Inferior parietal cortex (tissue), 1 donor: ENCODE data around the gene KDM6A.
"Not testable (repeated sequence)": the region's sequence is repeated elsewhere in the genome, so short reads cannot be mapped to it uniquely, and the experiment has no call there.

Experiments used
- DNase-seq: peaks from one replicate; pipeline ENCODE4 v3.0.0-alpha.2; 2016; ENCODE audit errors: extremely low spot score

KDM6A gene

DNA sequence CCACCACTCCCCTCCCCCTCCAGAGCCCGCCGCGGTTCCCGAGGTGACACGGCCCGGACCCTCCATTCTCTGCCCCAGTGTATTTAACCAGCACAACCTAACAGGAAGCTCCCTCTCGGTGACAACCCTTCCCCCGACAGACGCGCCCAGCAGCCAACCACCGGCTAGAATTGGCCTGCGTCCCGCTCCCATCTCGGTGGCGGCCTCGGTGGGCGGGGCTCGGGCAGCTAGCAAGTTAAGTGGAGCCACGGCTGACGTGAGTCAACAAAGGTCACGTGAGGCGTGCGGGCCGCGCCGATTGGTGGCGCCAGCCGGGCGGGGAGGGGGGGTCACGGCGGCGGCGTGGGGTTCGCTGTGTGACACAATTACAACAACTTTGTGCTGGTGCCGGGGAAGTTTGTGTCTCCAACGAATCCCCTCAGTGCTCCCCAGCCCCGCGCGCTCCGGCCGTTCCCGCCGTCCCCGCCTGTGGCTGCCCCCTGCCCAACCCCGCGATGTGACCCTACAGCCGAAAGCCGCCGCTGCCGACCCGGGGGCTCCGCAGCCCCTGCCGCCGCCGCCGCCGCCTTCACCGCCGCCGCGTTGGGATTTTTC is at the start of gene KDM6A:
TSS of gene KDM6A (plus strand) at position 368 of the 594 bp plus-strand sequence. CDS start 364 bp downstream, outside the sequence.
- DNase-seq: peak; percentile 89

DNA sequence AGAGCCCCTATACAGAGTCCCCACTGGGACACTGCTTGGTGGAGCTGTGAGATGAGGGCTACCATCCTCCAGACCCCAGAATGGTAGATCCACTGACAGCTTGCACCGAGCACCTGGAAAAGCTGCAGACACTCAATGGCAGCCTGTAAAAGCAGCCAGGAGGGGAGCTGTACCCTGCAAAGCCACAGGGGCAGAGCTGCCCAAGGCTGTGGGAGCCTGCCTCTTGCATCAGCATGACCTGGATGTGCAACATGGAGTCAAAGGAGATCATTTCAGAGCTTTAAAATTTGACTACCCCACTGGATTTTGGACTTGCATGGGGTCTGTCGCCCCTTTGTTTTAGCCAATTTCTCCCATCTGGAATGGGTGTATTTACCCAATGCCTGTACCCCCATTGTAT is 49.8 kb upstream of the KDM6A start:
- not testable (repeated sequence) for DNase-seq

DNA sequence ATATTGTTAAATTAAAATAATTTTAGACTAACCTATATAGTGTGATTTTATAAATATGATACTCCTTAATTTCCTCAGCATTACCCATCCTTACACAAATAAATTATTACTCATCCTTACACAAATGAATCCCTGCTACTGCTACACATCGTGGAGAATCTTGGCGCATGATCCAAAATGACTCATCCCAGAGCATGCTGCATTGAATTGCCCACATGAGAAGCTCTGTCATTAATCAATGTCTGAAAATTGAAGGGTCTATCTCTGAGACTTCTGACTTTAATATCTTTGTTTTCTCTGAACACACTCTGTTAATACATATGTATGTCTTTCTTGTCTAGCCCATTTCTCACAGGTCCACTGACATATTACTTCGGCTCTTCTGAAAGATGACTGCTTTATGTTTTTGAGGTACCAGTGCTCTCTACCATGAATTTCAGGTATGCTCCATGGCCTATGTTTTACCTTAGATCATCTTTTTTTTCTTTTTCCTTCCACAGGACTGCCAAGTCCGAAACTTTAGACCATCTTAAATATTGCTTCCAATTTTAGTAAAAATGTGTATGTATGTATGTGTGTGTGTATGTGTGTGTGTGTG is 44.9 kb upstream of the KDM6A start:
- DNase-seq: no peak

DNA sequence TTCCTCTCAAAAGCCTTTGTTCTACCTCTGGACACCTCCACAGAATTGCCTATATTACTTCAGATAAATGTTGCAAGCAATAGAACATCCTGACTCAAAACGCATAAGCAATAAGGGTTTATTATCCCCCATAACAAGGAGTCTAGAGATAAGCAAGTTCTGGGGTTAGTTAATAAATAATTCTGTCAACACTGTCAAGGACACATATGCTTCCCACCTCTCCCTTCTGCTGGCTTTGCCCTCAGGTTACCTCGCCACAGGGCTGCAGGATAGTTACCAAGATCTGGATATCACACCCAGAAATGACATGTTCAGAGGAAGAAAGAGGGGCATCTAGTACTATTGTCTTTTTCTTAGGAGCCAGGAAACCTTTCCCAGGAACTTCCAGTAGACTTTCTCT is 43.2 kb upstream of the KDM6A start:
- no peak for DNase-seq

DNA sequence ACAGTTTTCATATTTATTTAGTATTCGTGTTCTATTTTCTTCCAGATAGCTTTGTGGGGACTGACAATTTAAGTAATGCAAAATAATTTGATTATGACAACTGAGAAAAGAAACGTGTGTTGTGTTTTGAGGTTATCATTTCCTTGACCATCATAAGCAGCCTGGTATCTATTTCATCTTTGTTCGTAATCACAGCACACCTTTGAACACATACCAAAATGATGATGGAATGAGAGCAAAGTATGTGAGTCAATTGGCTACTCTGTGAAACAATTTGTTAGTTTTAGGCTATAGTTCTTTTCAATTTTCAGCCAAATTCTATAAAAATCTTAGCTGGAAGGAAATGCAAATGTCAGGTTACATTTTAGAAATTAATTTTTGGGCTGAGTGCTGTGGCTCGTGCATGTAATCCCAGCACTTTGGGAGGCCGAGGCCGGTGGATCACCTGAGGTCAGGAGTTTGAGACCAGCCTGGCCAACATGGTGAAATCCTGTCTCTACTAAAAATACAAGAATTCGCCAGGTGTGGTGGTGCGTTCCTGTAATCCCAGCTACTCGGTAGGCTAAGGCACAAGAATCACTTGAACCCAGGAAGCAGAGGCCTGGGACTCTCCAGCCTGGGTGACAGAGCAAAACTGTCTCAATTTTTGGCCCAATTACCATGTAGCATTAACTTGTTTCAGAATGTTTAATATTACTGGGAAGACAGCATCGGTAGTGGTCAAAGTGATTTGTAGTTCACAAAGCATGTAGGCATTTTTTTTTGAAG is 30.3 kb upstream of the KDM6A start:
- DNase-seq: no peak

DNA sequence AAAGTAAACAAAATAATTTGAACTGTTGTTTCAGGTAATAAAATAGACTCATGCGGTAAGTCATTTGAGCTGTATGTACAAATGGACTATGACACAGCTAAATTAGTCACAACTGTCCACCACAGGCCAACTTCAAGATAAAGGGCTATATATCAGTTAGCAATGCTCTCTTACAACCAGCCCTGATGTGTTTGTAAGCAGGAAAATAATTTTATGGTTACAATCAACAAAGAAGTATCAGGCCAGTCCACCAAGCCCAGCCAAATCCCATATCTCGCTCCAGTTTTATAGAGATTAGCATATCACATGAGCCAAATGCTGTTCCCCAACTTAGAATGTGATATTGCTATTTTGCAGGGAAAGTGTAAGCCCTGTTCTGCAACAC is 29.7 kb upstream of the KDM6A start:
- no peak for DNase-seq

DNA sequence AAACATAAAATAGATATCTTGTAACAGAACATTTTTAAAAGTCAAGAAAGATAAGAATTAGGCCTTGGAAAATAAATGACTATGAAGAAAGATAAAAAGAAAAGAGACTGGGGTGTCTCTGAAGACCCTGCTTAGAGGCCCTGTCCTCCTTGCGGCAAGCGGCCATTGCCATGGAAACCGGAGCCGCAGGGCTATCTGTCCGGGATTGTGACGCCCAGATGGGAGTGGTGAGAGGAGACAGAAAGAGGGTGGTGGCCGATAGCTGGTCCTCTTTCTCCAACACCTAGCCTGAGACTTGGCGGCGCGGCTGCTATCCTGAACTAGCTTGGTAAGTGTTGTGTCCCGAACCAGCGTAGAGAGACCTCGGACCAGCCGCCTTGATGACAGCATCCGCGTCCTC is 29.2 kb upstream of the KDM6A start, which contains the start of gene DUSP21:
TSS of gene DUSP21 (plus strand) at position 269 of the 400 bp plus-strand sequence. CDS start at position 381, 112 bp downstream.
- no peak for DNase-seq

DNA sequence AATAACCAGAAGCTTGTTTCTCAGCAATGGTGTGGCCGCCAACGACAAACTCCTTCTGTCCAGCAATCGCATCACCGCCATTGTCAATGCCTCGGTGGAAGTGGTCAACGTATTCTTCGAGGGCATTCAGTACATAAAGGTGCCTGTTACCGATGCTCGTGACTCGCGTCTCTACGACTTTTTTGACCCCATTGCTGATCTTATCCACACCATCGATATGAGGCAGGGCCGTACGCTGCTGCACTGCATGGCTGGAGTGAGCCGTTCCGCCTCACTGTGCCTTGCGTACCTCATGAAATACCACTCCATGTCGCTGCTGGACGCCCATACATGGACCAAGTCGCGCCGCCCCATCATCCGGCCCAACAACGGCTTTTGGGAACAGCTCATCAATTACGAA is 28.8 kb upstream of the KDM6A start:
- no peak for DNase-seq

DNA sequence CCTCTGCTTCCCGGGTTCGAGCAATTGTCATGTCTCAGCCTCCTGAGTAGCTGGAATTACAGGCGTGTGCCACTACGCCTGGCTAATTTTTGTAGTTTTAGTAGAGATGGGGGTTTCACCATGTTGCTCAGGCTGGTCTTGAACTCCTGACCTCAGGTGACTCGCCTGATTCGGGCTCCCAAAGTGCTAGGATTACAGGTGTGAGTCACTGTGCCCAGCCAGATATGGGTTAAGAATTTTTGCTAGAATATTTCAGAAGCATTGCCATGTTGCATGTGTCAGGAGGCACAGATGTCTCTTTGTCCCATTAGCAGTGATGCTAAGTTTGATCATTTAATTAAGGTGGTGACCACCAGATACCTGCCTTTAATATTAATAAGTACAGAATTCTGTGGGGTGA is 22.1 kb upstream of the KDM6A start:
- DNase-seq: not testable (repeated sequence)

DNA sequence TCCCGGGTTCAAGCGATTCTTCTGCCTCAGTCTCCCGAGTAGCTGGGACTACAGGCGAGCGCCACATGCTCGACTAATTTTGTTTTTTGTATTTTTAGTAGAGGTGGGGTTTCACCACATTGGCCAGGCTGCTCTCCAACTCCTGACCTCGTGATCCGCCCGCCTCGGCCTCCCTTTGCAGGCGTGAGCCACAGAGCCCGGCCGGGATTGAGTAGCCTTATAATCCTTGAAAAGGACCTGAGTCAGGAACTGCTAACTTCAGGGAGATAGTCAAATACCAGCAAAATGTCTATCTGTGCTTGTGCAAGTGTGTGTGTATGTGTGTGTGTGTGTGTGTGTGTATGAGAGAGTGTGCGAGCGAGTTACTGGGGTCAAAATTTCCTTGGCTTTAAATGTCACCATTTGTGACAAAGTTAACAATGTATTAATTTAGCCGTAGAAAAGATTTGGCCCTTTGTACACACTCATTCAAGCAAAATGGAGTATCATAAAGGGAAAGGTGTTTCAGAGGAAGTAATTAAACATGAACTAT is 1.8 kb upstream of the KDM6A start:
- no peak for DNase-seq

DNA sequence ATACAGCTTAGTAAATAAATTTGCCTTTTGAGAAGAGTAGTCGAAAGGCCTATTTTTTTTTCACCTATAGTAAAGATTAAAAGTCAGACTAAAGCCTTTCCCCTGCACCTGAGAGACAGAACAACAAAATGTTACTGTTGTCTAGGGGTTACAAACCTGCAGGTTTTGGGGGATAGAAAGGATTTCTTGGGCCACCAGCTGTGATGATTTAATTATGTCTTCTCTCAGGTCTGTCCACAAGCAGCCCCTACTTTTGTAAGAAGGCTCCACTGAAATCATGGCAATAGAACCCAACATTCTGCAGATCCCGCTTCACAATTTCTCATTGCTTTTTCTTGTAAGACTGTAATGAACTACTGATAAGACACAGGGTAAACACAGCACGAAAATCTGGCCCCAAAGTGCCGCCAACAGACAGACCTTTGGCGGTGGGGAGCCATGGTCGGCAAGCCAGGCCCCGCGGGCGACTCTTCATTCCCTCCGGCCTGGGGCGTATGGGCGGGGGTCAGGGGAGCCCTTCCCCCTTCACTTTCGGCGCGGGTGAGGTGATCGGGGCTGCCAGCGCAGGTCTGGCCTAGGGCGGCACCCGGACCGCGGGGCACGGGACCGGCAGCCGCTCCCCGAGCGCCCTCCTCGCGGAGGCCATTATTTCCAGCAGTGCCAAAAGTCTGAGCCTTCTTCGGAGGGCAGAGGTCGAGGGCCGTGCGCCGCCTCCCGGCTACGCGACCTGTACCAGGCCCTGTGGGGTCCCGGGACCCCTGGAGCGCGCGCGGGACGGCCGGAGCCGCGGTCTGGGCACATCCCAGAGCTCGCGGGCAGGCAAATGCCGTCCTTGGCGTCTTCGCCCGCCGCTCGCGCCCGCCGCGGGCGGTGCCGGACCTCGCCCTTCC is 812 bp upstream of the KDM6A start:
- DNase-seq: no peak

DNA sequence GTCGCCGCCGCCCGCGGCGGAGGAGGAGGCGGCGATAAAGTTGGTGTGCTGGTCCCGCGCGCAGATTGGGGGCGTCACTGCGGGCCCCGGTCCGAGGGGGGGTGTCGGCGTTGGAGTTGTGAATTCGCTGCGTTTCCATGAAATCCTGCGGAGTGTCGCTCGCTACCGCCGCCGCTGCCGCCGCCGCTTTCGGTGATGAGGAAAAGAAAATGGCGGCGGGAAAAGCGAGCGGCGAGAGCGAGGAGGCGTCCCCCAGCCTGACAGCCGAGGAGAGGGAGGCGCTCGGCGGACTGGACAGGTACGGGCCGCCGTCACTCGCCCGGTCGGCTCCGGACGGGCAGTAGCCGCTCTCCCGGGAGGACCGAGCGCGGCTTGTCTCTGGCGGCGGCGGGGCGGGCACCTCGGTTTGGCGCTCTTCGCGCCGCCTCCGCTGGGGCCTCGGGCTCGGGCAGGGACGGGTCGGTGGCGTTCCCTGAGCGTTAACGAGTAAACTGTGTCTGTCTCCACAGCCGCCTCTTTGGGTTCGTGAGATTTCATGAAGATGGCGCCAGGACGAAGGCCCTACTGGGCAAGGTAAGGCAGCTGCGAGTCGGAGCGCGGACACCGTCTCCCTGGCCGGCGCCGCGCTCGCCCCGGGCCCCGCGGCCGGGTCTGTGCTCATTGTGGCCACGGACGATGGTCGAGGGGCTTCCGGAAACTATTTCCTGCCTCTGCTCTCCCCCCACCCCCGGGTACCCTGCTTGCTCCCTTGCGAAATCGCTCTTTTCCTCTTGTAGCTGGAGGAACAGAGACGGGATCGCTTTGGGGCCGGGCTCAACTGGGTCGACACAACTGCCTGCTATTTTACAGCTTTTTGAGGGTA is 658 bp downstream of the KDM6A start:
- DNase-seq: no peak

DNA sequence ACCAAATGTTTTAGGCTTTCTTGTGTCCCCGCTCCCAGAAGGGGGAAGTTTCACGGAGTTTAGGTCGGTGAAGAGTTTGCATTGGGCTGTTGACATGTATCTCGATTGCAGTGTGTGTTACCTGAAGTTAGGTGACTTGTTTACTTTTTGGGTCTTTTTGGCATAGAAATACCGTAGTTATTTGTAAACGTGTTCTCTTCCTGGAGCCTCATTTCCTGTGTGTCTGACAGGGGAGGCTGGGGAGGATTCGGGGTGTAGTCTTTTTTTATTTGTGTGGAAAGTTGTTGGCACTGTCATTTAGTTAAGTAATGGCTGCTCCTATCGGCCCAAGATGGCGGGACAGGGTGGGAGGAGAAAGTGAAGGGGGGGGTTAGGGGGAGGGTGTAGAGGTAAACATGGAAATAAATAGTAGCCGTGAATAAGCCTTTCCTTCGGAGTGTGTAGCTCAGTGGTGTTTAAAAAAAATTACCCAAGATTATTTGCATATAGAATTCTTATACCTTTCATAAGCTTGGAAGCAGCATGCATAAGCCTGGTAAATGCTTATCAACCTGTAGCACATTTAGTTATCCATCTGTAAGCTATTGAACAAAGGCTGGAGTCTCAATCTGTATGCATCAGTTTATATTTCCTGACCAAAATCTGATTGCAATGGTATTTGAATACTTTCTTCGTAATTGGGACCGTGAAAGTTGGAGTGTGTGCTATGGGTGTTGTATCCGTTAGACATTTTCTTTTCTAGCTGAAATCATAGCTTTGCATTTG is 1.6 kb downstream of the KDM6A start:
- DNase-seq: no peak

DNA sequence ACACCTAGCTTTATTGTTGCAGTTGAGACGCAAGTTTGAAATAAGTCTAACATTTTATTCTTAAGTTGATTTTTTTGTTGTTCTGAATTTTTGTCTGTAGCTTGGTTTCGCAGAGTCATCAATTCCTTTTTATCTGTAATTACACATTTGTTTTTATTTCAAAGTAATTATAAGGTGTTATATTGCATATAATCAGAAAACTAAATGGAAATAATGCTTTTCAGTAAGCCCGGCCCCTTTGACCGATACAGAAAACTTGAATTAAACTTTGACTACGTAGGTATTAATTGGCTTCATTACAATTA is 2.1 kb downstream of the KDM6A start:
- DNase-seq: no peak

DNA sequence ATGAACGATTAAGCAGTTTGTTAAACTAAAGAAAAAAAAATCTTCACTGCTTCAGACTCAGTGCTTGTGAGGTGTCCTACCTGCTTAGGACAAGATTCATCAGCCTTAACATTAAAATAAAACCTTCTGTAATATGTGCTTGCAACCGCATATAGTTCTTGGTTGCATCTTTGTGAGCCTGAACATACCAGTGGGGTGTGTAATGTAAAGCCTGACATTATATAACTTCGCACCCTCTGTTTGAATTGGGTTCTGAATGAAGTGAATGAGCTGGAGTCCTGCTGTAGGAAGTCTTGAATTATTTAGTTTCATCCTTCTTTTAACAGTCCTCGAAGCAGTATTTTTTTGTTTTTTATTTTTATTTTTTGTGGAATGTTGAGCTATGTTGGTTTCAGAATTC is 3.1 kb downstream of the KDM6A start:
- DNase-seq: no peak

DNA sequence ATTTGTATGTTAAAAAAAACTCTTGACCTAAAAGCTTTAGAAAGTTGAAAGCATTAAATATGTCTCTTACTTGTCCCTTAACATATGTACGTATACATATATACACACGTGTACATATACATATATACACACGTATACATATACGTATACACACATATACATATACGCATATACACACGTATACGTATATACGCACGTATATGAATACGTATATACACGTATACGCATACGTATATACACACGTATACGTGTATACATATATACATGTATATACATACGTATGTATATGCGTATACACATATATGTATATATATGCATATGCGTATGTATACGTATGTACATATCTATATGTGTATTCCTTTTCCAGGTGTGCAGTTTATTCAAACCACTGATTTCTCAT is 3.8 kb downstream of the KDM6A start:
- DNase-seq: no peak

DNA sequence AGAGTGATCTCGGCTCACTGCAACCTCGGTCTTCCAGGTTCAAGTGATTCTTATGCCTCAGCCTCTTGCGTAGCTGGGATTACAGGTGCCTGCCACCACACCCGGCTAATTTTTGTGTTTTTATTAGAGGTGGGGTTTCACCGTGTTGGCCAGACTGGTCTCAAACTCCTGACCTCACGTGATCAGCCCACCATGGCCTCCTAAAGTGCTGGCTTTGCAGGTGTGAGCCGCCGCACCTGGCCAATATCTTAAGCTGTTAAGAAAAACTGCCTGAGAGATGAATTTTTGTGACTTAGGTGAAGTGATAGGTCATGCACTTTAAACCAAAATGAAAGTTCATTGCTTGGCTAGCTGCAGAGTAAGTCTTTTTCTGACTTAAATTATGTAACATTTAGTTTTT is 5.8 kb downstream of the KDM6A start:
- no peak for DNase-seq

DNA sequence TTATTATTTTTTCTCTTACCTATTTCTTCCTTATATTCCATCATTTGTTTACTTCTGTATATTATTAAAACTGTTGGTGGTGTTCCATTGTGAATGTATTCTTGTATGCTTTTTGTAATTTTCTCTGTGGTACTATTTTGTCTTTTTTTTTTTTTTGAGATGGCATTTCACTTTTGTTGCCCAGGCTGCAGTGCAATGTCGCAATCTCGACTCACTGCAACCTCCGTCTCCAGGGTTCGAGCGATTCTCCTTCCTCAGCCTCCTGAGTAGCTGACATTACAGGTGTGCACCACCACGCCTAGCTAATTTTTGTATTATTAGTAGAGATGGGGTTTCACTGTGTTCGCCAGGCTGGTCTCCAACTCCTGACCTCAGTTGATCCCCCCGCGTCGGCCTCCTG is 8.6 kb downstream of the KDM6A start:
- DNase-seq: no peak

DNA sequence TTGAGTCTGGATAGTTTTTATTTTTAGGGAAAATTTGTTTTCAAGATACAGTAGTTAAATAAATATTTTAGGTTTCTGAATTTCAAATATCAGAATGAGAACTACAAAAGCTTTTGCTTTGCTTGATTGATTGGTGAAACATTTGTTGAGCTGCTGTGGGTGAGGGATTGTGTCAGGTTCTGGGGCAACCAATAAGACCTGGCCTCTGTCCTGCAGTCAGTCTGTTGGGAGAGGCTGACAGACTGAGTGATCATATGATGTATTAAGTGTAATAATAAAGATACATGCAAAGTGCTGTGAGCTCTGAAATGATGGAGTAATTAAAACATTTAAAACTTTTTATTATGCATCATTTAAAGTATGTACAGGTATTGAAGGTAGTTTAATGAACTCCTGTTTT is 9.6 kb downstream of the KDM6A start:
- DNase-seq: no peak

DNA sequence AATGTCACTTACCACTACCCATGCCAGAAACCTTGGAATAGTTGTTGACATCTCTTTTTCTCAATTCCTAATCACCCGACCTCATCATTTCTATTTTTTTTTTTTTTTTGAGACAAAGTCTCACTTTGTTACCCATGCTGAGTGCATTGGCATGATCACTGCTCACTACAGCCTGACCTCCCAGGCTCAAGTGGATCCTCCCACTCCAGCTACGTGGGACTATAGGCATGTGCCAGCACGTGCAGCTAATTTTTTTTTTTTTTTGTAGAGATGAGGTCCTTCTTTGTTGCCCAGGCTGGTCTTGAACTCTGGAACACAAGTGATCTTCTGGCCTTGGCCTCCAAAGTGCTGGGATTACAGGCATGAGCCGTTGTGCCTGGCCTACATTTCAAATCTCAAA is 12.0 kb downstream of the KDM6A start:
- no peak for DNase-seq
